Thyroid gland (tissue), 4 donors: ENCODE data around the gene LRFN4.

Experiments
- CTCF ChIP-seq, 6 experiments: fragments of 200-600 bp in 3 of 6; fragments of 450-650 bp in 3 of 6; sonication (generic) in 3 of 6; IDR thresholded peaks; one replicate each; pipeline ENCODE4 v1.5.1; 2016 to 2019; ENCODE audit warnings: antibody characterized with exemption in 6 of 6, mild to moderate bottlenecking in 2 of 6, inconsistent platforms in 1 of 6, moderate library complexity in 1 of 6
- POLR2A ChIP-seq, 2 donors: fragments of 450-650 bp; IDR thresholded peaks; one replicate each; pipeline ENCODE4 v1.6.1; 2017; ENCODE audit warnings: antibody characterized with exemption in 2 of 2, mild to moderate bottlenecking in 2 of 2, moderate library complexity in 1 of 2

- TF ChIP-seq CTCF (IDR thresholded peaks at IDR 0.05) (no peak), POLR2A (IDR thresholded peaks at IDR 0.05) (no peak)
Observed at GRCh38 chr11:66841861-66842260, 15.0 kb upstream of the LRFN4 start.
